Measurements from ENCODE around the gene AUTS2. TPM values are rescaled to one million over a fixed set of nuclear protein-coding genes. Genes with fewer than 3 reads are reported as not detected.

AUTS2 gene
- polyA plus RNA-seq, 1 donor from 2014 or later: 97.3 TPM

DNA sequence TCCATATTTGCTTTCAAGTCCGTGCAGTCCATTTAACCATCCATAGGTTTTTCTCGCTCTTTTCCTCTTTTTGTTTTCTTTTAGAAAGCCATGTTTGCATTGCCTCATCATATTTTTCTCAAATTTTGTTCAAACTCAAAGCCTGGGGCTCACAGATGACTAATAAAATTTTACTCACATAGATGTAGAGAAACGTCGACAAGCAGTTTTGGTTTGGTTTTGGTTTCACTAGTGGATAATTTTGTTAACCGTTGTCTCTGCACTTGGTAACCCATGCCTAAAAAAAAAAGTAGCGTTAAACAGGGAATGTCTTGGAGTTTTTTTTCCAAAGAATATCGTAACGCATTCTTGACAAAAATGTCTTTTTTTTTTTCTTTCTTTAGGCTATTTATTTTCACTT is 1189.5 kb downstream of the AUTS2 start:
- Histone ChIP-seq H3K4me3 (ENCODE audit: low read length) (no peak overlapping the region), H3K9ac (ENCODE audit: low read length) (no peak overlapping the region), H3K36me3 (ENCODE audit: insufficient read depth, low read length) (peaks cover 60% of the 10 kb centered on the region), H4K20me1 (ENCODE audit: insufficient read depth) (peaks cover 45% of the 10 kb centered on the region), H2AFZ (ENCODE audit: low read depth, low read length) (no peak overlapping the region), H3K27me3 (ENCODE audit: insufficient read depth, low read depth, low read length) (no peaks in the 10 kb centered on the region), H3K9me3 (ENCODE audit: low read length) (no peaks in the 10 kb centered on the region), H3K9me2 (ENCODE audit: insufficient read depth, low read length) (no peaks in the 10 kb centered on the region), H3F3A (ENCODE audit: insufficient read depth, low read length, poor library complexity, severe bottlenecking) (no peaks in the 10 kb centered on the region), H3K79me2 (replicated peaks; ENCODE audit: insufficient read depth, low read length) (peaks cover 39% of the 10 kb centered on the region), H3K27ac (ENCODE audit: low read length) (no peak overlapping the region), H3K4me2 (ENCODE audit: low read length) (no peak overlapping the region)
- TF ChIP-seq EZH2 (IDR thresholded peaks at IDR 0.05; ENCODE audit: borderline replicate concordance, insufficient read depth, low read length, poor library complexity, severe bottlenecking) (no peak), MXI1 (conservative IDR thresholded peaks at IDR 0.05; ENCODE audit: poor library complexity, severe bottlenecking) (no peak), TAF1 (IDR thresholded peaks at IDR 0.05; ENCODE audit: low read depth) (no peak), RAD21 (conservative IDR thresholded peaks at IDR 0.05) (no peak), EP300 (conservative IDR thresholded peaks at IDR 0.05; ENCODE audit: poor library complexity, severe bottlenecking) (no peak)
- TF ChIP-seq, protein P1, sequence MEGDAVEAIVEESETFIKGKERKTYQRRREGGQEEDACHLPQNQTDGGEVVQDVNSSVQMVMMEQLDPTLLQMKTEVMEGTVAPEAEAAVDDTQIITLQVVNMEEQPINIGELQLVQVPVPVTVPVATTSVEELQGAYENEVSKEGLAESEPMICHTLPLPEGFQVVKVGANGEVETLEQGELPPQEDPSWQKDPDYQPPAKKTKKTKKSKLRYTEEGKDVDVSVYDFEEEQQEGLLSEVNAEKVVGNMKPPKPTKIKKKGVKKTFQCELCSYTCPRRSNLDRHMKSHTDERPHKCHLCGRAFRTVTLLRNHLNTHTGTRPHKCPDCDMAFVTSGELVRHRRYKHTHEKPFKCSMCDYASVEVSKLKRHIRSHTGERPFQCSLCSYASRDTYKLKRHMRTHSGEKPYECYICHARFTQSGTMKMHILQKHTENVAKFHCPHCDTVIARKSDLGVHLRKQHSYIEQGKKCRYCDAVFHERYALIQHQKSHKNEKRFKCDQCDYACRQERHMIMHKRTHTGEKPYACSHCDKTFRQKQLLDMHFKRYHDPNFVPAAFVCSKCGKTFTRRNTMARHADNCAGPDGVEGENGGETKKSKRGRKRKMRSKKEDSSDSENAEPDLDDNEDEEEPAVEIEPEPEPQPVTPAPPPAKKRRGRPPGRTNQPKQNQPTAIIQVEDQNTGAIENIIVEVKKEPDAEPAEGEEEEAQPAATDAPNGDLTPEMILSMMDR (IDR thresholded peaks at IDR 0.05; ENCODE audit: poor library complexity, severe bottlenecking): no peak

DNA sequence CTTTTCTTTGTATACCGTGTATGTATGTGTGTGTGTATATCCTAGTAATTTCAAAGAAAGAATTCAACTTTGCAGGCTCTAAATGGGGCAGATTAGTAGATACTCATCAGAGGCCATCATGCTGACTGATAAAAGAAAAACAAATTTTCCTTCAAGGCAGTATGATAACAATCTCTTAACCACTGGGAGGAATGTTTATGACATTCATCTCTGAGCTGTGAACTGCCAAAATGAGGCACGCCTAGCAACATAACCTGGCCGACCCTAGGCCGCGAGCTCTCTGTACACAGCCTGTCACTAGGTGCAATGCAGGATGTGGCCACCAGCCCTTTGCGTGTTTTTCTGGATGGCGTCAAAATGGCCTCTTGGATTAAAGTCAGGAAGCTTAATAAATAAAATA is 1190.0 kb downstream of the AUTS2 start:
- H3K4me3 ChIP-seq (ENCODE audit: low read length): no peak overlapping the region
- H2AFZ ChIP-seq (ENCODE audit: low read depth, low read length): no peak overlapping the region
- peaks cover 41% of the 10 kb centered on the region for H4K20me1 ChIP-seq (ENCODE audit: insufficient read depth)
- no peak overlapping the region for H3K4me2 ChIP-seq (ENCODE audit: low read length)
- no peak overlapping the region for H3K27ac ChIP-seq (ENCODE audit: low read length)
- H3F3A ChIP-seq (ENCODE audit: insufficient read depth, low read length, poor library complexity, severe bottlenecking): peaks cover 5% of the 10 kb centered on the region
- no peak overlapping the region for H3K9ac ChIP-seq (ENCODE audit: low read length)
- TF ChIP-seq EZH2 (IDR thresholded peaks at IDR 0.05; ENCODE audit: borderline replicate concordance, insufficient read depth, low read length, poor library complexity, severe bottlenecking) (no peak), RAD21 (conservative IDR thresholded peaks at IDR 0.05) (no peak), EP300 (conservative IDR thresholded peaks at IDR 0.05; ENCODE audit: poor library complexity, severe bottlenecking) (no peak), TAF1 (IDR thresholded peaks at IDR 0.05; ENCODE audit: low read depth) (no peak), MXI1 (conservative IDR thresholded peaks at IDR 0.05; ENCODE audit: poor library complexity, severe bottlenecking) (no peak), POLR2AphosphoS5 (IDR thresholded peaks at IDR 0.05) (no peak), SMC3 (conservative IDR thresholded peaks at IDR 0.05; ENCODE audit: poor library complexity) (no peak)
- TF ChIP-seq, protein P1 (IDR thresholded peaks at IDR 0.05; ENCODE audit: poor library complexity, severe bottlenecking): no peak
- TF ChIP-seq, protein P2, sequence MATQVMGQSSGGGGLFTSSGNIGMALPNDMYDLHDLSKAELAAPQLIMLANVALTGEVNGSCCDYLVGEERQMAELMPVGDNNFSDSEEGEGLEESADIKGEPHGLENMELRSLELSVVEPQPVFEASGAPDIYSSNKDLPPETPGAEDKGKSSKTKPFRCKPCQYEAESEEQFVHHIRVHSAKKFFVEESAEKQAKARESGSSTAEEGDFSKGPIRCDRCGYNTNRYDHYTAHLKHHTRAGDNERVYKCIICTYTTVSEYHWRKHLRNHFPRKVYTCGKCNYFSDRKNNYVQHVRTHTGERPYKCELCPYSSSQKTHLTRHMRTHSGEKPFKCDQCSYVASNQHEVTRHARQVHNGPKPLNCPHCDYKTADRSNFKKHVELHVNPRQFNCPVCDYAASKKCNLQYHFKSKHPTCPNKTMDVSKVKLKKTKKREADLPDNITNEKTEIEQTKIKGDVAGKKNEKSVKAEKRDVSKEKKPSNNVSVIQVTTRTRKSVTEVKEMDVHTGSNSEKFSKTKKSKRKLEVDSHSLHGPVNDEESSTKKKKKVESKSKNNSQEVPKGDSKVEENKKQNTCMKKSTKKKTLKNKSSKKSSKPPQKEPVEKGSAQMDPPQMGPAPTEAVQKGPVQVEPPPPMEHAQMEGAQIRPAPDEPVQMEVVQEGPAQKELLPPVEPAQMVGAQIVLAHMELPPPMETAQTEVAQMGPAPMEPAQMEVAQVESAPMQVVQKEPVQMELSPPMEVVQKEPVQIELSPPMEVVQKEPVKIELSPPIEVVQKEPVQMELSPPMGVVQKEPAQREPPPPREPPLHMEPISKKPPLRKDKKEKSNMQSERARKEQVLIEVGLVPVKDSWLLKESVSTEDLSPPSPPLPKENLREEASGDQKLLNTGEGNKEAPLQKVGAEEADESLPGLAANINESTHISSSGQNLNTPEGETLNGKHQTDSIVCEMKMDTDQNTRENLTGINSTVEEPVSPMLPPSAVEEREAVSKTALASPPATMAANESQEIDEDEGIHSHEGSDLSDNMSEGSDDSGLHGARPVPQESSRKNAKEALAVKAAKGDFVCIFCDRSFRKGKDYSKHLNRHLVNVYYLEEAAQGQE (IDR thresholded peaks at IDR 0.05; ENCODE audit: borderline replicate concordance): no peak
- no peaks in the 10 kb centered on the region for H3K27me3 ChIP-seq (ENCODE audit: insufficient read depth, low read depth, low read length)
- H3K79me2 ChIP-seq (replicated peaks; ENCODE audit: insufficient read depth, low read length): peaks cover 39% of the 10 kb centered on the region
- H3K9me2 ChIP-seq (ENCODE audit: insufficient read depth, low read length): no peaks in the 10 kb centered on the region
- peaks cover 56% of the 10 kb centered on the region for H3K36me3 ChIP-seq (ENCODE audit: insufficient read depth, low read length)
- H3K9me3 ChIP-seq (ENCODE audit: low read length): no peaks in the 10 kb centered on the region
